Measurements from ENCODE around the gene SLC9A8.

Gene SLC9A8

DNA sequence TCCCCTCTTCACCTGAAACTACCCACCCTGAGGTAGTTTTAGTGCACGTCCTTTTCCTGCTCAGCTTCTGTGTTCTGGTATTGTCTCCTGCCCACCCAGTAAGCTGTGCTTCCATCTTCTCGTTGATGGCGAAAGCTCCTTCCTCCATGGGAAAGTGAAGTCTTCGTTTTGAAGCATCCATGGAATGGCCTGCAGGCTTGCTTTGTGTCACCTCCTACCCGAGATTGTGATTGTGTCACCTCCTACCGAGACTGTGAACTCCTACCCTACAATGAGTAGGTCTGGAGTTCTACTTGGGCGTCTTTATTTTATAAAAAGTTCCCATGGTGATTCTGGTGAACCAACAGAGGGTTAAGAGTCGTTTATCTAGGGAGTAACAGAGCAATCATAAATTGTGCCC is 25.9 kb downstream of the SLC9A8 start:
- ChIA-PET CTCF (interaction anchor here (0.5 to 2.4 kb wide), 5 partner anchors 8 to 297 kb away, joined by 3 to 13 read pairs (median 5); no protein-coding TSS in a partner anchor), POLR2A (interaction anchor here (1.0 kb wide), 1 partner anchor 223 kb away, joined by 3 read pairs; no protein-coding TSS in a partner anchor)
- no peaks in the 10 kb centered on the region for H3K9me3 ChIP-seq (ENCODE audit: control insufficient read depth, insufficient read depth, low read depth, low read length)
- no peak overlapping the region for H3K27ac ChIP-seq (ENCODE audit: extremely low read depth, low read depth, low read length)
- no peaks in the 10 kb centered on the region for H3K4me1 ChIP-seq (ENCODE audit: control insufficient read depth, insufficient read depth, low read length)
- peaks cover 0 to 13% of the 10 kb centered on the region in 2 experiments; a peak in 2 of 3 replicates for H3K36me3 ChIP-seq (ENCODE audit: control insufficient read depth in 2 of 2, insufficient read depth in 1 of 2, low read length in 2 of 2)
- H3K4me3 ChIP-seq (ENCODE audit: low read depth, low read length): no peak overlapping the region
- TF ChIP-seq ZNF133 (tag by site-specific recombination; IDR thresholded peaks at IDR 0.05): no peak
- no peak for TF ChIP-seq OSR2 (tag by site-specific recombination; IDR thresholded peaks at IDR 0.05)
- no peak for TF ChIP-seq ZNF624 (tag by site-specific recombination; IDR thresholded peaks at IDR 0.05)
- TF ChIP-seq, protein P1, sequence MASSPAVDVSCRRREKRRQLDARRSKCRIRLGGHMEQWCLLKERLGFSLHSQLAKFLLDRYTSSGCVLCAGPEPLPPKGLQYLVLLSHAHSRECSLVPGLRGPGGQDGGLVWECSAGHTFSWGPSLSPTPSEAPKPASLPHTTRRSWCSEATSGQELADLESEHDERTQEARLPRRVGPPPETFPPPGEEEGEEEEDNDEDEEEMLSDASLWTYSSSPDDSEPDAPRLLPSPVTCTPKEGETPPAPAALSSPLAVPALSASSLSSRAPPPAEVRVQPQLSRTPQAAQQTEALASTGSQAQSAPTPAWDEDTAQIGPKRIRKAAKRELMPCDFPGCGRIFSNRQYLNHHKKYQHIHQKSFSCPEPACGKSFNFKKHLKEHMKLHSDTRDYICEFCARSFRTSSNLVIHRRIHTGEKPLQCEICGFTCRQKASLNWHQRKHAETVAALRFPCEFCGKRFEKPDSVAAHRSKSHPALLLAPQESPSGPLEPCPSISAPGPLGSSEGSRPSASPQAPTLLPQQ (tag by site-specific recombination; IDR thresholded peaks at IDR 0.05): no peak
- TF ChIP-seq ZNF302 (tag by site-specific recombination; IDR thresholded peaks at IDR 0.05; ENCODE audit: low read depth): no peak
- TF ChIP-seq ZNF555 (tag by site-specific recombination; conservative IDR thresholded peaks at IDR 0.05): no peak
- TF ChIP-seq ZNF677 (tag by site-specific recombination; IDR thresholded peaks at IDR 0.05): no peak
- no peak for TF ChIP-seq ZNF670 (tag by site-specific recombination; IDR thresholded peaks at IDR 0.05; ENCODE audit: low read depth)
- TF ChIP-seq ATF2 (tag by site-specific recombination; IDR thresholded peaks at IDR 0.05; ENCODE audit: low read depth): no peak
- TF ChIP-seq ZNF146 (tag by site-specific recombination; IDR thresholded peaks at IDR 0.05): no peak
- no peak for TF ChIP-seq ZNF776 (tag by site-specific recombination; IDR thresholded peaks at IDR 0.05; ENCODE audit: borderline replicate concordance)
- TF ChIP-seq, protein P2, sequence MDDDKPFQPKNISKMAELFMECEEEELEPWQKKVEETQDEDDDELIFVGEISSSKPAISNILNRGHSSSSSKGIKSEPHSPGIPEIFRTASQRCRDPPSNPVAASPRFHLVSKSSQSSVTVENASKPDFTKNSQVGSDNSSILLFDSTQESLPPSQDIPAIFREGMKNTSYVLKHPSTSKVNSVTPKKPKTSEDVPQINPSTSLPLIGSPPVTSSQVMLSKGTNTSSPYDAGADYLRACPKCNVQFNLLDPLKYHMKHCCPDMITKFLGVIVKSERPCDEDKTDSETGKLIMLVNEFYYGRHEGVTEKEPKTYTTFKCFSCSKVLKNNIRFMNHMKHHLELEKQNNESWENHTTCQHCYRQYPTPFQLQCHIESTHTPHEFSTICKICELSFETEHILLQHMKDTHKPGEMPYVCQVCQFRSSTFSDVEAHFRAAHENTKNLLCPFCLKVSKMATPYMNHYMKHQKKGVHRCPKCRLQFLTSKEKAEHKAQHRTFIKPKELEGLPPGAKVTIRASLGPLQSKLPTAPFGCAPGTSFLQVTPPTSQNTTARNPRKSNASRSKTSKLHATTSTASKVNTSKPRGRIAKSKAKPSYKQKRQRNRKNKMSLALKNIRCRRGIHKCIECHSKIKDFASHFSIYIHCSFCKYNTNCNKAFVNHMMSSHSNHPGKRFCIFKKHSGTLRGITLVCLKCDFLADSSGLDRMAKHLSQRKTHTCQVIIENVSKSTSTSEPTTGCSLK (tag by site-specific recombination; IDR thresholded peaks at IDR 0.05): no peak
- no peak for TF ChIP-seq ZNF560 (tag by site-specific recombination; IDR thresholded peaks at IDR 0.05; ENCODE audit: borderline replicate concordance)
- no peak for TF ChIP-seq ZNF639 (tag by site-specific recombination; IDR thresholded peaks at IDR 0.05)
- no peak for TF ChIP-seq ZNF530 (tag by site-specific recombination; IDR thresholded peaks at IDR 0.05; ENCODE audit: low read depth)
- no peak for TF ChIP-seq ZNF558 (tag by site-specific recombination; IDR thresholded peaks at IDR 0.05)
- TF ChIP-seq ZNF501 (tag by site-specific recombination; IDR thresholded peaks at IDR 0.05): no peak
- TF ChIP-seq, protein P3, sequence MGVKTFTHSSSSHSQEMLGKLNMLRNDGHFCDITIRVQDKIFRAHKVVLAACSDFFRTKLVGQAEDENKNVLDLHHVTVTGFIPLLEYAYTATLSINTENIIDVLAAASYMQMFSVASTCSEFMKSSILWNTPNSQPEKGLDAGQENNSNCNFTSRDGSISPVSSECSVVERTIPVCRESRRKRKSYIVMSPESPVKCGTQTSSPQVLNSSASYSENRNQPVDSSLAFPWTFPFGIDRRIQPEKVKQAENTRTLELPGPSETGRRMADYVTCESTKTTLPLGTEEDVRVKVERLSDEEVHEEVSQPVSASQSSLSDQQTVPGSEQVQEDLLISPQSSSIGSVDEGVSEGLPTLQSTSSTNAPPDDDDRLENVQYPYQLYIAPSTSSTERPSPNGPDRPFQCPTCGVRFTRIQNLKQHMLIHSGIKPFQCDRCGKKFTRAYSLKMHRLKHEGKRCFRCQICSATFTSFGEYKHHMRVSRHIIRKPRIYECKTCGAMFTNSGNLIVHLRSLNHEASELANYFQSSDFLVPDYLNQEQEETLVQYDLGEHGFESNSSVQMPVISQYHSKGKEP (tag by site-specific recombination; IDR thresholded peaks at IDR 0.05): no peak
- TF ChIP-seq, protein P4, sequence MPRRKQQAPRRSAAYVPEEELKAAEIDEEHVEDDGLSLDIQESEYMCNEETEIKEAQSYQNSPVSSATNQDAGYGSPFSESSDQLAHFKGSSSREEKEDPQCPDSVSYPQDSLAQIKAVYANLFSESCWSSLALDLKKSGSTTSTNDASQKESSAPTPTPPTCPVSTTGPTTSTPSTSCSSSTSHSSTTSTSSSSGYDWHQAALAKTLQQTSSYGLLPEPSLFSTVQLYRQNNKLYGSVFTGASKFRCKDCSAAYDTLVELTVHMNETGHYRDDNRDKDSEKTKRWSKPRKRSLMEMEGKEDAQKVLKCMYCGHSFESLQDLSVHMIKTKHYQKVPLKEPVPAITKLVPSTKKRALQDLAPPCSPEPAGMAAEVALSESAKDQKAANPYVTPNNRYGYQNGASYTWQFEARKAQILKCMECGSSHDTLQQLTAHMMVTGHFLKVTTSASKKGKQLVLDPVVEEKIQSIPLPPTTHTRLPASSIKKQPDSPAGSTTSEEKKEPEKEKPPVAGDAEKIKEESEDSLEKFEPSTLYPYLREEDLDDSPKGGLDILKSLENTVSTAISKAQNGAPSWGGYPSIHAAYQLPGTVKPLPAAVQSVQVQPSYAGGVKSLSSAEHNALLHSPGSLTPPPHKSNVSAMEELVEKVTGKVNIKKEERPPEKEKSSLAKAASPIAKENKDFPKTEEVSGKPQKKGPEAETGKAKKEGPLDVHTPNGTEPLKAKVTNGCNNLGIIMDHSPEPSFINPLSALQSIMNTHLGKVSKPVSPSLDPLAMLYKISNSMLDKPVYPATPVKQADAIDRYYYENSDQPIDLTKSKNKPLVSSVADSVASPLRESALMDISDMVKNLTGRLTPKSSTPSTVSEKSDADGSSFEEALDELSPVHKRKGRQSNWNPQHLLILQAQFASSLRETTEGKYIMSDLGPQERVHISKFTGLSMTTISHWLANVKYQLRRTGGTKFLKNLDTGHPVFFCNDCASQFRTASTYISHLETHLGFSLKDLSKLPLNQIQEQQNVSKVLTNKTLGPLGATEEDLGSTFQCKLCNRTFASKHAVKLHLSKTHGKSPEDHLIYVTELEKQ (tag by site-specific recombination; IDR thresholded peaks at IDR 0.05; ENCODE audit: borderline replicate concordance): no peak
- no peak for TF ChIP-seq ZNF24 (tag by site-specific recombination; IDR thresholded peaks at IDR 0.05)

Data from HEK293 (cell line).